Neural progenitor cell (in vitro differentiated cells): ENCODE measurements around the gene AP2A2. TPM values are rescaled to one million over a fixed set of nuclear protein-coding genes. Genes with fewer than 3 reads are reported as not detected.
A peak's percentile ranks its signal among the peaks of the same experiment; 100 is the strongest.

Experiments
- DNase-seq: peaks from one replicate; pipeline ENCODE4 v3.0.0-alpha.2; 2016; ENCODE audit warnings: low spot score
- H2AFZ ChIP-seq: fragments of 200-600 bp; sonication (generic); replicated peaks from 2 replicates; pipeline ENCODE4 v1.6.1; 2016; ENCODE audit warnings: antibody characterized with exemption
- H3F3A ChIP-seq: fragments of 200-600 bp; sonication (generic); 2 replicates; pipeline ENCODE4 v1.6.1; 2016; ENCODE audit warnings: antibody characterized with exemption, low read depth
- H3K27ac ChIP-seq: fragments of 200-600 bp; sonication (generic); 2 replicates; pipeline ENCODE4 v1.5.1; 2016; ENCODE audit warnings: mild to moderate bottlenecking
- H3K27me3 ChIP-seq: fragments of 200-600 bp; sonication (generic); 2 replicates; pipeline ENCODE4 v1.6.1; 2016; ENCODE audit warnings: mild to moderate bottlenecking, moderate library complexity
- H3K36me3 ChIP-seq: fragments of 200-600 bp; sonication (generic); 2 replicates; pipeline ENCODE4 v1.5.1; 2016
- H3K4me1 ChIP-seq: fragments of 200-600 bp; sonication (generic); 2 replicates; pipeline ENCODE4 v1.6.1; 2016; ENCODE audit warnings: mixed run types
- H3K4me2 ChIP-seq: fragments of 200-600 bp; sonication (generic); 2 replicates; pipeline ENCODE4 v1.6.1; 2016
- H3K4me3 ChIP-seq: fragments of 200-600 bp; sonication (generic); 2 replicates; pipeline ENCODE4 v1.5.1; 2016
- H3K79me2 ChIP-seq: fragments of 200-600 bp; sonication (generic); 2 replicates; pipeline ENCODE4 v1.6.1; 2016; ENCODE audit warnings: low read depth
- H3K9ac ChIP-seq: fragments of 200-600 bp; sonication (generic); 2 replicates; pipeline ENCODE4 v1.6.1; 2016
- H3K9me3 ChIP-seq: fragments of 200-600 bp; sonication (generic); 2 replicates; pipeline ENCODE4 v1.5.1; 2016; ENCODE audit warnings: low read depth
- H4K20me1 ChIP-seq: fragments of 200-600 bp; sonication (generic); 2 replicates; pipeline ENCODE4 v1.6.1; 2016; ENCODE audit warnings: low read depth
- H3K27ac Mint-ChIP-seq: 3 replicates; pipeline ENCODE4 v1.8.0; 2021; ENCODE audit warnings: mixed read lengths
- H3K27me3 Mint-ChIP-seq: 2 replicates; pipeline ENCODE4 v1.8.0; 2022; ENCODE audit warnings: low read depth, mild to moderate bottlenecking, inconsistent platforms, moderate library complexity, mixed read lengths; ENCODE audit not compliant: insufficient read depth
- H3K36me3 Mint-ChIP-seq: 3 replicates; pipeline ENCODE4 v1.8.0; 2021; ENCODE audit warnings: mixed read lengths
- H3K4me1 Mint-ChIP-seq: 3 replicates; pipeline ENCODE4 v1.8.0; 2021; ENCODE audit warnings: mixed read lengths
- H3K4me3 Mint-ChIP-seq: 3 replicates; pipeline ENCODE4 v1.8.0; 2021; ENCODE audit warnings: mild to moderate bottlenecking, moderate library complexity, mixed read lengths
- H3K9me3 Mint-ChIP-seq: 3 replicates; pipeline ENCODE4 v1.8.0; 2020; ENCODE audit warnings: mixed read lengths
- EZH2 ChIP-seq: fragments of 200-600 bp; sonication (generic); IDR thresholded peaks from 2 replicates; pipeline ENCODE4 v1.6.1; 2017; ENCODE audit warnings: antibody characterized with exemption, mild to moderate bottlenecking, moderate library complexity
- EZH2phosphoT487 ChIP-seq: fragments of 200-600 bp; sonication (generic); IDR thresholded peaks from 2 replicates; pipeline ENCODE4 v1.6.1; 2017; ENCODE audit warnings: antibody characterized with exemption
- total RNA-seq: library from RNA; depleted of rRNA; stranded (reverse); fragments of >200 nt; gene quantifications from 2 replicates; pipeline ENCODE4 v1.2.3, GENCODE V29; 2015; ENCODE audit warnings: low replicate concordance
- TF ChIP-seq, protein P1 (sequence below): fragments of 200-600 bp; sonication (generic); IDR thresholded peaks from 2 replicates; pipeline ENCODE4 v1.5.1; 2017; ENCODE audit warnings: antibody characterized with exemption, mild to moderate bottlenecking

Gene AP2A2
- total RNA-seq, 1 donor from 2014 or later = 67.5 TPM

- Histone ChIP-seq H3K4me2 (no peak overlapping the region), H3K27ac (no peak overlapping the region), H3K79me2 (no peaks in the 10 kb centered on the region), H3K4me1 (no peaks in the 10 kb centered on the region), H3K36me3 (no peaks in the 10 kb centered on the region), H4K20me1 (peaks cover 8% of the 10 kb centered on the region), H3K4me3 (no peak overlapping the region), H3K27me3 (no peaks in the 10 kb centered on the region), H2AFZ (no peak overlapping the region), H3K9ac (no peak overlapping the region), H3K9me3 (no peaks in the 10 kb centered on the region), H3F3A (no peaks in the 10 kb centered on the region)
- peak overlapping the region; percentile 37 for H3K27ac Mint-ChIP-seq
- no peaks in the 10 kb centered on the region for H3K9me3 Mint-ChIP-seq
- TF ChIP-seq, protein P1, sequence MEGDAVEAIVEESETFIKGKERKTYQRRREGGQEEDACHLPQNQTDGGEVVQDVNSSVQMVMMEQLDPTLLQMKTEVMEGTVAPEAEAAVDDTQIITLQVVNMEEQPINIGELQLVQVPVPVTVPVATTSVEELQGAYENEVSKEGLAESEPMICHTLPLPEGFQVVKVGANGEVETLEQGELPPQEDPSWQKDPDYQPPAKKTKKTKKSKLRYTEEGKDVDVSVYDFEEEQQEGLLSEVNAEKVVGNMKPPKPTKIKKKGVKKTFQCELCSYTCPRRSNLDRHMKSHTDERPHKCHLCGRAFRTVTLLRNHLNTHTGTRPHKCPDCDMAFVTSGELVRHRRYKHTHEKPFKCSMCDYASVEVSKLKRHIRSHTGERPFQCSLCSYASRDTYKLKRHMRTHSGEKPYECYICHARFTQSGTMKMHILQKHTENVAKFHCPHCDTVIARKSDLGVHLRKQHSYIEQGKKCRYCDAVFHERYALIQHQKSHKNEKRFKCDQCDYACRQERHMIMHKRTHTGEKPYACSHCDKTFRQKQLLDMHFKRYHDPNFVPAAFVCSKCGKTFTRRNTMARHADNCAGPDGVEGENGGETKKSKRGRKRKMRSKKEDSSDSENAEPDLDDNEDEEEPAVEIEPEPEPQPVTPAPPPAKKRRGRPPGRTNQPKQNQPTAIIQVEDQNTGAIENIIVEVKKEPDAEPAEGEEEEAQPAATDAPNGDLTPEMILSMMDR = no peak
- TF ChIP-seq EZH2phosphoT487 (no peak), EZH2 (no peak)
- peaks cover 7% of the 10 kb centered on the region for H3K27me3 Mint-ChIP-seq
- H3K4me1 Mint-ChIP-seq = peaks cover 3% of the 10 kb centered on the region
- no peak for DNase-seq
- no peak overlapping the region for H3K4me3 Mint-ChIP-seq
- peaks cover 24% of the 10 kb centered on the region for H3K36me3 Mint-ChIP-seq
Observed at GRCh38 chr11:980438-981357, 55.0 kb downstream of the AP2A2 start.

- H3F3A ChIP-seq = no peaks in the 10 kb centered on the region
- H3K27ac ChIP-seq = no peak overlapping the region
- H4K20me1 ChIP-seq = peaks cover 4% of the 10 kb centered on the region
- no peak for DNase-seq
- H3K9ac ChIP-seq = no peak overlapping the region
- Mint-ChIP-seq H3K4me3 (no peak overlapping the region), H3K4me1 (no peaks in the 10 kb centered on the region), H3K27ac (no peak overlapping the region), H3K27me3 (peaks cover 5% of the 10 kb centered on the region), H3K9me3 (no peaks in the 10 kb centered on the region), H3K36me3 (peaks cover 22% of the 10 kb centered on the region)
- H3K4me2 ChIP-seq = no peak overlapping the region
- H3K9me3 ChIP-seq = no peaks in the 10 kb centered on the region
- H3K36me3 ChIP-seq = no peaks in the 10 kb centered on the region
- H3K79me2 ChIP-seq = no peaks in the 10 kb centered on the region
- H3K27me3 ChIP-seq = no peaks in the 10 kb centered on the region
- no peak for TF ChIP-seq EZH2phosphoT487
- TF ChIP-seq, protein P1 = no peak
- TF ChIP-seq EZH2 = no peak
- no peaks in the 10 kb centered on the region for H3K4me1 ChIP-seq
- H3K4me3 ChIP-seq = no peak overlapping the region
- H2AFZ ChIP-seq = no peak overlapping the region
Observed at GRCh38 chr11:981764-982163, 56.1 kb downstream of the AP2A2 start.

DNA sequence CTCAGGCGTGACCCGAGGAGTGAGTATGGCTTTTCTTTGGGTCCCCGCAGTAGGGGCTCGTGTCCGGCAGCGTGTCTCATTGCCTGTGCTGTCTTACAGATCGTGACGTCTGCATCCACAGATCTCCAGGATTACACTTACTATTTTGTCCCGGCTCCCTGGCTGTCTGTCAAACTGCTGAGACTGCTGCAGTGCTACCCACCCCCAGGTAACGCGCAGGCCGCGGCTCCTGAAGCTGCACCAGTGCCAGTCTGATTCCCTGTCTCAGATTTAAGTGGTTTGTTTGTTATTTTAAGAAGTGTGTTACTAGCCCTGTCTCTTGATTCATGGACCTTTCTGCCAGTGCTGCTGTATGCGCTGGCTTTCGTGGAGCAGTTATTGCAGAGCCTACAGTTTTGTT, 58.9 kb downstream of the AP2A2 start:
- Histone ChIP-seq H3K4me1 (no peaks in the 10 kb centered on the region), H3F3A (no peaks in the 10 kb centered on the region), H3K4me3 (no peak overlapping the region), H3K9ac (no peak overlapping the region), H3K36me3 (no peaks in the 10 kb centered on the region), H3K9me3 (no peaks in the 10 kb centered on the region), H3K4me2 (no peak overlapping the region), H2AFZ (no peak overlapping the region), H3K79me2 (no peaks in the 10 kb centered on the region), H3K27me3 (no peaks in the 10 kb centered on the region), H4K20me1 (no peaks in the 10 kb centered on the region), H3K27ac (no peak overlapping the region)
- H3K4me3 Mint-ChIP-seq = no peak overlapping the region
- peaks cover 5% of the 10 kb centered on the region for H3K27me3 Mint-ChIP-seq
- no peak for DNase-seq
- no peak for TF ChIP-seq EZH2
- TF ChIP-seq, protein P1 = no peak
- no peak for TF ChIP-seq EZH2phosphoT487
- H3K9me3 Mint-ChIP-seq = no peaks in the 10 kb centered on the region
- no peaks in the 10 kb centered on the region for H3K4me1 Mint-ChIP-seq
- H3K36me3 Mint-ChIP-seq = peaks cover 24% of the 10 kb centered on the region
- peak overlapping the region; percentile 57 for H3K27ac Mint-ChIP-seq
